Measurements from ENCODE around the gene FAM163A.

FAM163A gene

GRCh38 chr1:179750630-179751029, 7.5 kb downstream of the FAM163A start:
- DNase-seq (ENCODE audit: low read depth in 2 of 2) = no peak

DNA sequence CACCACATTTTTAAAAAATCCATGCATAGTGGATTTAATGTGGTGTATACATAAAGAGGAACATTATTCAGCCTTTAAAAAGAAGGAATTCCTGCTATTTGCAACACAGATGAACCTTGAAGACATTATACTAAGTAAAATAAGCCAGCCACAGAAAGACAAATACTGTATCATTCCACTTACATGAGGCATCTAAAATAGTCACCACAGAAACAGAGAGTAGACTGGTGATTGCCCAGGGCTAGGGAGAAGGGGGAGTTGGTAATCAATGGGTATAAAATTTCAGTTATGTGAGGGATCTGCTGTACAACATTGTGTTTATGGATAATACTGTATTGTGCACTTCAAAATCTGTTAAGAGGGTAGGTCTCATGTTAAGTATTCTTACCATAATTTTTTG, 10.0 kb downstream of the FAM163A start:
- DNase-seq (ENCODE audit: low read depth in 2 of 2) = no peak

GRCh38 chr1:179754041-179754624, 11.0 kb downstream of the FAM163A start:
- no peak for DNase-seq (ENCODE audit: low read depth in 2 of 2)

GRCh38 chr1:179757933-179758332, 14.8 kb downstream of the FAM163A start:
- DNase-seq (ENCODE audit: low read depth in 2 of 2) = no peak

DNA sequence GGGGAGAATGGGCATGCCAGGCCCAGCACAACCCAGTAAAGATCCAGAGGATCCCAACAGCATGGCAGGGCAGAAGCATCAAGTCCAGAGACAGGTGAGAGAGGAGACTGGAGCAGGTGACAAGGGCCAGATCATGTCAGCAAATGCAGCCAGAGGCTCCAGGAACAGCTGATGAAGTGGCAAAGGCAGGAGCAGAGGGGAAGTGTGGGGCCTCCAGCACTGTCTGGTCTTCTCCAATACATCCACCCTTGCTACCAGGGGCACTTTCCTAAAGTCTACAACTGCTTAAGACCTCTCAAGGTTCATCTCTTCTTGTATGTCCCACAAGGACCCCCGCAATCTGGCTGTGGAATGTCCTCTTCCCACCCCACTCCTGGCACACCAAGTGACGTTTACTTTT, 17.4 kb downstream of the FAM163A start:
- no peak for DNase-seq (ENCODE audit: low read depth in 2 of 2)

DNA sequence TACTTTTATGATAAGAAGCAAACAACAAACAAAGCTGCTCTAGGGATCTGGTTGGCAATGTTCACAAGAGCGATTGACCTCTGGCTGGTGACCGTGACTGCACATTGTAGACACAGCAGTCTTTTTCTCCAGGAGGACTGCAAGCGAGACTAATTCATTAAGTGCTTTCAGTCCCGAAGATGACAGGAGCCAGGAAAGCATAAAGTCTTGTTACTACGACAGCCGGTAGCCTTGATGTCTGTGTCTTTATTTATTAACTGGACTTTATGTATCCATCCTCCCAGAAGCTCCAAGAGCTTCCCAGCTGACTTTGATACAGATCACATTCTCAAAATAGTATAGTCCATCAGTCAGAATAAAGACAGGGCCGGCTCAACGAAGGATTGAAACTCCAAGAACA, 18.2 kb downstream of the FAM163A start:
- no peak for DNase-seq (ENCODE audit: low read depth in 2 of 2)

GRCh38 chr1:179761846-179762640, 19.0 kb downstream of the FAM163A start:
- DNase-seq (ENCODE audit: low read depth in 2 of 2) = no peak

- no peak for DNase-seq (ENCODE audit: low read depth in 2 of 2)
These were observed 24.1 kb downstream of the FAM163A start for GRCh38 chr1:179767177-179767581.

DNA sequence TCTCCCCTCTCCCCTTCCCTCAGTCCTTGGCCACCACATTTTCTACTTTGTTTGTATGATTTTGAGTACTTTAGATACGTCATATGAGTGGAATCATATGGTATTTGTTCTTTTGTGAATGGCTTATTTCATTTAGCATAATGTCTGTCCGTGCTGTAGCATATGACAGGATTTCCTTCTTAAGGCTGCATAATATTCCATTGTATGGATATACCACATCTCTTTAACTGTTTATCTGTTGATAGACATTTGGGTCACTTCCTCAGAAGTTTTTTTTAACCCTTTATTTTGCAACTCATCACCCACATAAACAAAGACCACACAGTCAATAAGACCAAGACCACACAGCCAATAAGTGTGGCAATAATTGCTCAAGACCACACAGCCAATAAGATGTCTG, 24.9 kb downstream of the FAM163A start:
- no peak for DNase-seq (ENCODE audit: low read depth in 2 of 2)

DNA sequence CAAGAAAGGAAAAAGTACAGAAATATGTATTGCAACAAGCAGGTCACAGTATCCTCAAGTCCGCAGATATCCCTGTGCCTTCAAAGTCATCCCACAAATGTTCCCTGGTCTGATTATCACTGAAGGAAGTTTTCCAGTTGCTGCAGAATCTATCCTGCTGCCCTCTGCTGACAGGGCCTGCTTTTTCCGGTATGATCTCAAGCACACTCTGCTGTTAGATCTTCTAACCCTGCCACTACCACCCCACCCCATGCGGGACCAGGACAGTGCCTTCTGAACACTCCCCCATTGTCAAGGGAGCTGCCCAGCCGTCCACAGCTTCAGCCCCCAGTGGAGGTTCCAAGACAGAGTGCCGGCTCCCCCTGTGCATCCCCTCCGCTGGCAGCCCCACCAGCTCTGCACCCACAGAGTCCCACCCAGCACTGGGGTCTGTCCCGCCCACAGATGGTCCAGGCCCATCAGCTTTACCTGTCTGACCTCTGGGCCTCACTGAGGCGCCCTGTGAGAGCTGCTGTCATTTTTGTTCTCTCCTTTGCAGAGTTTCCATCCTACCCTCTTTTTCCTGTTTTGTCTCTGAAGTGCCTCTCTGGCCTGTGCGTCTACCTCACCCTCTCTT, 27.9 kb downstream of the FAM163A start:
- no peak for DNase-seq (ENCODE audit: low read depth in 2 of 2)

- DNase-seq (ENCODE audit: low read depth in 2 of 2) = no peak
These were observed 30.2 kb downstream of the FAM163A start for GRCh38 chr1:179773264-179773663.

GRCh38 chr1:179774000-179774399, 30.9 kb downstream of the FAM163A start:
- no peak for DNase-seq (ENCODE audit: low read depth in 2 of 2)

DNA sequence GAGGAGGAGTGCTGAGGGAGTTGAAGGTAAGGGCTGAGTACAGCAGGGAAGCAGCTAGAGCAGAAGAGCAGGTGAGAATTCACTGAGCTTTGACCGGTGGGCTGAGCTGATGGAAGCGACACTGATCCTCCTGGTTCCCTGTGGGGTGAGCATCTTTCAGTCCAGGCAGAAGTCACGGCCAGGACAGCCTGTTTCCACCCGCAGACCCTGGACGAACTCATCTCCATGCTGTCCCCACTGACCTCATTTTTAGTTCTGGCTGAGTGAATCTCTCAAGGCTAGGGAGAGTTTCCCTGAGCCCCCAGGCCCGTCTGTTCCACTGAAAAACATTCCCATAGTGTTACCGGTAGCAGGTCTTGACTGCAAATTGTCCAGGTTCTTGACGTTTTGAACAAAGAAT, 31.5 kb downstream of the FAM163A start:
- DNase-seq (ENCODE audit: low read depth in 2 of 2) = no peak

- DNase-seq (ENCODE audit: low read depth in 2 of 2) = no peak
These were observed 31.9 kb downstream of the FAM163A start for GRCh38 chr1:179775009-179775408.

- no peak for DNase-seq (ENCODE audit: low read depth in 2 of 2)
These were observed 33.7 kb downstream of the FAM163A start for GRCh38 chr1:179776831-179777230.

DNA sequence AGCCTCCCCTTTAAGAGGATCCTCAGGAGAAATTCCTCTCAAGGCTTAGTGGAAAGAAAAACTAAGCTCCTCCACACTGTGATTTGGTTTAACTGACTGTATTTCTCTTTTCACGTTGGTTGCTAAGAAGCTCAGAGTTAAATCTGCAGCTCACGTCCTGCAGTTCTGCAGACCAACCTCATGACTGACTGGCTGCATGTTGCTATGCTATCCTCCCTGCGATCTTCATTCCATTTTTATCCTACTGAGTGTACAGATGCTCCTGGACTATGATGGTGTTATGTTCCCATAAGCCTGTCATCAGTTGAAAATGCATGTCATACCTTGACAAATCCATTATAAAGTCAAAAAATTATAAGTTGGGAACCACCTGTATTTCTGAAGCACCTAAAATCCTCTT, 34.6 kb downstream of the FAM163A start:
- no peak for DNase-seq (ENCODE audit: low read depth in 2 of 2)

- no peak for DNase-seq (ENCODE audit: low read depth in 2 of 2)
These were observed 36.7 kb downstream of the FAM163A start for GRCh38 chr1:179779645-179780272.

DNA sequence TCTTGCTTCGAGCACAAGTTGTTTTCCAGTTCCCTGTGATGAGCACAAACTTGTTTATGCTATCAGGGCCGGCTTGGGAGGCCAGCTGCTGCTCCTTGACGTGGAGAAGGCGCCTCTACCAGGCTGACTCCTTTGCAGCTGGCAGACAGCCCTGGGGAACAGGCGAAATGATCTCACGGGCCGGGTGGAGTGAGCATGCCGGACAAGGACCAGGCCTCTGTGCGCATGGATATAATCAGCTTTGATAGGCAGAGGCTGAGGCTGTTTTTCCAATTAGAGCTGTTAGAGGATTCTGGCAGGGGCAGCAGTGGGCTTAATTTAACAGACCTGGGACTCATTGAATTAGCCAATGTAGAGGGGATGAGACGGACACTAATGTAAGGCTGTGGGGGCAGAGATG, 38.9 kb downstream of the FAM163A start:
- no peak for DNase-seq (ENCODE audit: low read depth in 2 of 2)

DNA sequence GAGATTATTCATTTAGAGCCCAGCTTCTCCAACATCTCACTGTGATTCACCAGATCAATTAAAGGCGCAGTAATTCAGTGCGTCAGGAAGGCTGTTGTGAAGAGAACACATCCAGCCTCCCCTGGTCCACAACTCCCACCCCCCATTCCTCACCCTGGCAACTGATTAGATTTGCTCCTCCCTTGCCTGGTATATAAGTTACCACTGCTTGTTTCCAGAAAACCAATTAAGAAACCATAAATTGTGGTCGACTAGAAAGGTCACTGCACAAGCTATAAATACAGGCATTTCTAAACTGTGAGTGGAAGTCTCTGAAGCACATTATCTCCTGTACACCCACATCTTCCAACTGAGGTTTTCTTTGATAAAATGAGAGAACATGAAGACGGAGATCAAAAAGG, 41.9 kb downstream of the FAM163A start:
- no peak for DNase-seq (ENCODE audit: low read depth in 2 of 2)

DNA sequence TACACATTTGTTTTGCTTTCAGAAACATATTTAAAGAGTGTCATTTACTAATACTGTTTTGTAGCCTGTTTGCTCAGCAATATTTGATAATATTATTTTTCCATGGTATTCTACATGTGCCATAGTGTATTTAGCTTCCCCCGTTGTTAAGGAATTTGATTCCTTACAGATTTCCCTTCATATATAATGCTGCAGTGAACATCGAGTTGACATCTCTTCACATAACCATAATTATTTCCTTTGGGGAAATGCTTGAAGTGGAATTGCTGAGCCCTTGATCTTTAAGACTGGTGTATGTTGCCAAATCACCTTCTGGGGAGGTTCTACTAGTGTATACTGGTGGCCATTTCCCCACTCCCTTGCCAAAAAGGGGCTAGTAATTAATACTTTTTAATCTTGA, 42.6 kb downstream of the FAM163A start:
- no peak for DNase-seq (ENCODE audit: low read depth in 2 of 2)

DNA sequence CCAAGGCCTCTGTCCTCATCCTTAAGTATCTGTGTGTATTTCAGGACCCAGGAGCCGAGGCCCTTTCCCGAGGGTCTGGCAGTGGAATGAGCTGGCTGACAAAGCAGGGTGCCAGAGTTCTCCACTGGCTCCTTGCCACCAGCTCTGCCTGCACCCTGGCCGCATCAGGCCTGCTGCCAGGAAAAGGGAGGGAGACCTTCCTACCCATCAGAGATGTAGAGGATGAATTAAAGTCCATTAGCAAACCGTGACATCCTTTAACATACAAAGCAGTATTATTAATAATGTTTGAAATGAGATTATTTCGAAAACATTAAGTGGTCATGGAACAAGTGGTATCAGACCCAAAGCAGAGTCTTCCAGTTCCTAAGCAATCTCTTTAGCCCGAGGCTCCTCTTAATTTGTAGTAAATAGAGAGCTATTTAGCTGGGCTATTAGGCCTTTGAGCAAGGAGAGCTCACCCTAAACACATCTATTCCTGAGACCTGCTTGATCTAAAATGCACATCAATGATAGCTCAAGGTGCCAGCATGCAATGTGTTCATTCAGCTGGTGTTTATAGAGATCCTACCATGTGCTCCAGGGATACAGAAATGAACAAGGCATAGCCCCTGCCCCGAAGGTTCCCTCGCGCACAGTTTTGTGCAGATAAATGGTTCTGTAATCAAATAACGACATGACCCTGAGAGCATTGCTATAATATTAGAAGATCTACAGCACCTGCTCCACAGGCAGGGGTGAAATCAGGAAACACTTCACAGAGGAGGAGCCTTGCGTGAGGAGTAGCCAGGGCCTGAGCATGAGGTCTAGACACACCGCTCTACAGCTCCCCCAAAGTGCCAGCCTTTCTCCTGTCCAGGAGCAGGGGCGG, 44.0 kb downstream of the FAM163A start:
- no peak for DNase-seq (ENCODE audit: low read depth in 2 of 2)

DNA sequence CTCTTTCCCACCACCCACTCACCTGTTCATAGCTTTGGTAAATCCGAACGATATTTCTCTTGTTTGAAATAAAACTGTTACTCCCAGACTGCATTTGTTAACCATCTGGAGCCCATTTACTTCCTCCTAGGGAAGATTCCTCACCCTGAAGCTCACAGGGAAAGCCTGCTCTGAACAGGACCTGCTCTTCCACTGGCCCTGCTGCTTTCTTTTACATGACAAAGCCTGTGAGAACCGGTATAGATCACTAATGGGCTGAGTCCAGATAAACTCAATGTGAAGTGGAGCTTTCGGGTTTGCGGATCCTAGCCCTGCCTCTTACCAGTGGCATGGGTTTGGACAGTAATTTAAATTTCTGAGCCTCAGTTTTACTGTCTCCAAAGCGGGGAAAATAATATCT, 45.2 kb downstream of the FAM163A start:
- DNase-seq (ENCODE audit: low read depth in 2 of 2) = no peak
